NCI-H446 (cell line): ENCODE data around the gene CHKA.

ENCODE experiments used
- DNase-seq, 2 experiments: peaks; one replicate each; lab custom pipeline; 2025; lab: John Stamatoyannopoulos, UW

CHKA gene

DNA sequence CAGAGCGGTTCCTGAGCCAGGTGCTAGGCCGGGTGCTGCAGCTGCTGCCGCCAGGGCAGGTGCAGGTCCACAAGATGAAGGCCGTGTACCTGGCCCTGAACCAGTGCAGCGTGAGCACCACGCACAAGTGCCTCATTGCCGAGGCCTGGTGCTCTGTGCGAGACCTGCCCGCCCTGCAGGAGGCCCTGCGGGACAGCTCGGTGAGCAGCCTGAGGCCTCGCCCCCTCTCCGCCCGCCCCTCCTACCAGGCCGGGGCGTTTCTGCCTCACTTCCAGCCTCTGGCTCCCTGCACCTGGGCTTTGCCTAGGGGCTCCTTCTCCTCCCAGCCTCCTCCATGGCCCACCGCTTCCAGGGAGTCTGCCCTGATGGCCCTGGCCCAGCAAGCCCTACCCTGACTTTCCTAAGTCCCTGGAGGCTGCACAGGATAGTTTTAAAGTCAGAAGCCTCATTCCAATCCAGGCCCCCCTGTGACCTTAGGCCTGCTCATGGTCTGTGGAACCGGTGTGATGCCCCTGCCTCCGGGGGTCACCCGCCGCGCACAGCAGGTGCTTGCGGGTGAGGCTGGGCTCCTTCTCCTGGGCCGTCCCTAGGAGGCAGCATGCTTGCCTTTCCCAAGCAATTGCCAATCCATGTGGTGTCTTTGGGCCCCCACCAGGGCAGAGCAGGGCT is 76.9 kb downstream of the CHKA start:
- DNase-seq, result no peak

DNA sequence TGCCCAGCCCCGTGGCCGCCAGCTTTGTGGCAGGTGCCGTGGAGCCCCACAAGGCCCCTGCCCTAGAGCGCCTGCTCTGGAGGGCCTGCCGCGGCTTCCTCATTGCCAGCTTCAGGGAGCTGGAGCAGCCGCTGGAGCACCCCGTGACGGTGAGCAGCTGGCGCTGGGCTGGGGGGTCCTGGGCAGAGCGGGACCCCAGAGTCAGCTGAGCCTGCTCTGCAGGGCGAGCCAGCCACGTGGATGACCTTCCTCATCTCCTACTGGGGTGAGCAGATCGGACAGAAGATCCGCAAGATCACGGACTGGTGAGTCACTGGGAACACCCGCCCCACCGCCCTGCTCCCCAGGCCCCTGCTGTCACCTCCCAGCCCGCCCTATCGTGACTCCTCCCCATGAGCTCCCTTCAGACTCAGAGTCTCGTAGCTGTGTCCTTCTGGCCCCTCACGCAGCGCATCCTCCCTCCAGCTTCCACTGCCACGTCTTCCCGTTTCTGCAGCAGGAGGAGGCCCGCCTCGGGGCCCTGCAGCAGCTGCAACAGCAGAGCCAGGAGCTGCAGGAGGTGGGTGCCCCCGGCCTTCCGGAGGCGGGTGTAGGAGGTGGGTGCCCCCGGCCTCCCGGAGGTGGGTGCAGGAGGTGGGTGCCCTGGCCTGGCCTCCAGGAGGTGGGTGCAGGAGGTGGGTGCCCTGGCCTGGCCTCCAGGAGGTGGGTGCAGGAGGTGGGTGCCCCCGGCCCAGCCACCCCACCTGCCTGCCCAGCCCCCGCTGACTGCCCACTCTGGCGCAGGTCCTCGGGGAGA is 77.6 kb downstream of the CHKA start:
- no peak for DNase-seq

DNA sequence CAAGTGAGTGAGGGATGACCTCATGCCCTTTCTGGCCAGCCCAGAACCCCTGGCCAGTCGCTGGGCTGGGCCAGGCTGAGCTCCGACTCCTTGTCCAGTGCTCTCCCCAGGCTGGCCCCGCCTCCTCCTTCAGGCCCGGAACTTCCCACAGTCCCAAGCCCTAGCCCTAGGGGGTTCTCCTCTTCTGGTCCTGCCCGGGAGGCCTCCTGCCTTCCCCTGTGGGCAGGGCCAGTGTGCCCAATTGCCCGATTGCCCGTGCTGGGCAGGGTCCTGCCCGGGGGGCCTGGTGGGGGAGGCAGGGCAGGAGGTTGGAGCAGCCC is 78.2 kb downstream of the CHKA start:
- no peak for DNase-seq

DNA sequence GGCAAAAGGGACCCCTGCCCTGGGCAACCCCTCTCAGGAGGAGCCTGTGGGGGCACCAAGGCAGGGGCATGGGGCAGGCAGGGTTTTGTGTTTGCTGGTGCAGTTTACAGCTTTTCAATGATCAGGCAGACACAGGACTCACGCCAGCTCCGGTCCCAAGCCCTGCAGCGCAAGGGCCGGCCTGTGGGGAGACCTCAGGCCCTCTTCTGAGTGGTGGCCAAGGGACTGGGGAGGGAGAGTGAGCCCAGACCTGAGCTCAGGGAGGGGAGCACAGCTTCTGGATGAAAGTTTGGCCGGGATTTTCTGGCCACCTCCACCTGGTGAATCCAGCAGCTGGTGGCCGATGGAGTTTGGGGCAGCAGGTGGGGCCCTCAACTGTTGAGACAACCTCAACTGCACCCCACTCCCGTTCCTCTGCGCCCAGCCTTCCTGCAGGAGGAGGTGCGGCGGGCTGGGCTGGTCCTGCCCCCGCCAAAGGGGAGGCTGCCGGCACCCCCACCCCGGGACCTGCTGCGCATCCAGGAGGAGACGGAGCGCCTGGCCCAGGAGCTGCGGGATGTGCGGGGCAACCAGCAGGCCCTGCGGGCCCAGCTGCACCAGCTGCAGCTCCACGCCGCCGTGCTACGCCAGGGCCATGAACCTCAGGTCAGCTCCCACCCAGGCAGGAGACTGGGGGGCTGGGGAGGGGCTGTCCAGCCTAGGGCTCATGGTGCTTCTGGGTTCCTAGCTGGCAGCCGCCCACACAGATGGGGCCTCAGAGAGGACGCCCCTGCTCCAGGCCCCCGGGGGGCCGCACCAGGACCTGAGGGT is 78.8 kb downstream of the CHKA start:
- DNase-seq, result no peak

DNA sequence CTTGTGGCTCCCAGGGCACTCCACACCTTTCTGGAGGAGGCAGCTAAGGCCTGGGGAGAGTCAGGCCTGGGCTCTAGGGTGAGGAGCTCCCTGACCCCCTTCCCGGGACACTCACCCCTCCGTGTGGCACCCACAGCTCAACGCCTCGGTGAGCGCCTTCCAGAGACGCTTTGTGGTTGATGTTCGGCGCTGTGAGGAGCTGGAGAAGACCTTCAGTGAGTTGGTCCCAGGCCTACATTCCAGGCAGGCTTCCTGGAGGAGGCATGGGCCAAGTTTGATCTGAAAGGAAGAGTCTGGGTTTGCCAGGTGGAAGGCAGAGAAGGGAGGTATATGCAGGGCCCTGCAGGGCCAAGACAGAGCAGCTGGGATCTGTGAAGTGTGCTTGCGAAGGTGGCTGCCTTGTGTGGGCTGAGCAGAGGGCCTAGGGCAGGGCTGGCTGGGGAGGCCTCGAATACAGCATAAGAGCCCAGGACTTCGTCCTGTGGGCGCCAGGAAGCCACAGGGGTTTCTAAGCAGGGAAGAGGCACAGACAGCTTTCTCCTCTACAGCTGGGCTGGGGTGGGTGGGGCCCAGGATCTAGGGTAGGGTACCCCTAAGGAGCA is 79.5 kb downstream of the CHKA start:
- no peak for DNase-seq

DNA sequence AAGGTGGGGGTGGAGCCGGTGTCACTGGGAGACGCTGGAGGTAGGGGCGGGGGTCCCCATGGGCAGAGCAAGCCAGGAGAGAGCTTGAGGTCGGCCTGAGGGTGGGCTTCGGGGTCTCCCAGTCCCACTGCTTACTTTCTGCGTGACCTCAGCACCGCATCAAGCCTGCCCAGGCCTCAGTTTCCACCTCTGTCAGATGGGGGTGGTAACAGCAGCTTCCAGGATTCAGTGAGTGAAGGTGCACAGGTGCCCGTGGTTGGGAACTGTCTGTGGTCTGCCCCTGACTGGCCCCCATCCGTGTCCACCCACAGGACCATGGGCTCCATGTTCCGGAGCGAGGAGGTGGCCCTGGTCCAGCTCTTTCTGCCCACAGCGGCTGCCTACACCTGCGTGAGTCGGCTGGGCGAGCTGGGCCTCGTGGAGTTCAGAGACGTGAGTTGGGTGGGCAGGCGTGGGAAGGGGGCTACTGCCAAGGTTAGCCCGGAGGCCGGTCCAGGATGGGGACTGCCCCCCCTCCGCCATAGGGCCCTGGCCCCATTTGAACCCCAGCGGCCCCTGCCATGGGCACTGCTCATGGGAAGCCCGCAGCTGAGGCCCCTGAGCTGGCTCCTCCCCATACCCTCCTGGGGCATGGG is 80.1 kb downstream of the CHKA start:
- DNase-seq, result no peak

DNA sequence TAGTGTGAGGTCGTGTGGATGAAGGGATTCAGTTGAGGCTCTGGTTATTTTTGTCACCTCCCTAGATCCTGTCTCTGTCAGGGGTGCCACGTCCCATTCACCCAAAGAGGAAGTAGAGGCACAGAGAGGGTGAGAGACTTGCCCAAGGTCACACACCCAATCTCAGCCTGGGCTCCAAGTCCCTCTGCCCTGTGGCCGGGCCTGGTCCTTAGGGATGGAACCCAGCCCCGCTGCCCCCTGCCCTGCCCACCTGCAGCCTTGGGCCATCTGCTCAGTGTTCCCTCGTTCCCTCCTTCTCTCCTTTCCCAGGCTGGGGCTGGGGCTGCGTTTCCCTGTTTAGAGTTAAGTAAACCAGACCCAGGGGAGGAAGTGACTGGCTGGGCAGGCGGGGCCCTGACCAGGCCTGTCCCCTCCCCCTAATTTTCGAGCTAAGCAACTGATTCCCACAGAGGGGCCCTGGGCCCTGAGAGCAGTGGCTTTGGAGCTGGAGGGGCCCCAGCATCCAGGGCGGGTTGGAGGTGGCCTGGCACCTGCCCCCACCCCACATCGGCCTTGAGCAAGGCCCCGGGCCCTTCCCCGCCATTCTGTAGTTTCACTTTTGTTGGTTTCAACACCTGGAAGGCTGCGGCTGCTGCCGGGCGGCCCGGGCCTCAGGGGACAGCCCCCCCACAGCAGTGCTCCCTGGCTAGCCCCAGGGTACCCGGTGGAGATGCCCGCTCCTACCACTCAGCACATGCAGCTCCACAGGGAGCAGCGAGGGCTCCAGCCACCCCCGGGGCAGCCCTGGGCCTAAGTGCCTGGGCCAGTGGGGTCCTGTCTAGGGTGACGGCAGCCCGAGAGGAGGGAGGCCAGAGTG is 80.9 kb downstream of the CHKA start:
- DNase-seq, result no peak

DNA sequence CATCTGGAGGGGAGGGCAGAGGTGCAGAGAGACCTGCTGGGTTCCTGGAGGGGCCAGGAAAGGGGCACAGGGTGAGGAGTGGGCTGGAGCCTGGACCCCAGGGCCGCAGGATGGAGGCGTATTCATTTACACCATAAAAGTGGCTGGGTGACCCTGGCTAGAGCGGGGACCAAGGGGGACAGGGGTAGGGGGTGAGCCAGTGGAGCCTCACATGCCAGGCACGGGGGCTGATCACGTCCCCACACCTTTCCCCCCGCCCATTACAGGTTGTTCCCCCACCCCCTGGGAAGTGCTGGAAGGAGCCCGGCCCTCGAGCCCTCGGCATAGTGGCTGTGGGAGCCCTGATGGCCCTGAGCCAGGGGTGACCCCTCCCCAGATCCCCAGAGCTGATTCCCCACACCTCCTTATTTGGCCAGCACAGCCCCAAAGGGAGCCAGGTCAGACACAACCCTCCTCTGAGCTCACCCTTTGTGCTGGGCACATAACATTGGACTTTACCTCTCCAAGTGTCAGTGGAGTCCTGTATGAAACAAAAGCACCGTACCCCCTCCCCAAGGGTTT is 81.6 kb downstream of the CHKA start:
- no peak for DNase-seq

DNA sequence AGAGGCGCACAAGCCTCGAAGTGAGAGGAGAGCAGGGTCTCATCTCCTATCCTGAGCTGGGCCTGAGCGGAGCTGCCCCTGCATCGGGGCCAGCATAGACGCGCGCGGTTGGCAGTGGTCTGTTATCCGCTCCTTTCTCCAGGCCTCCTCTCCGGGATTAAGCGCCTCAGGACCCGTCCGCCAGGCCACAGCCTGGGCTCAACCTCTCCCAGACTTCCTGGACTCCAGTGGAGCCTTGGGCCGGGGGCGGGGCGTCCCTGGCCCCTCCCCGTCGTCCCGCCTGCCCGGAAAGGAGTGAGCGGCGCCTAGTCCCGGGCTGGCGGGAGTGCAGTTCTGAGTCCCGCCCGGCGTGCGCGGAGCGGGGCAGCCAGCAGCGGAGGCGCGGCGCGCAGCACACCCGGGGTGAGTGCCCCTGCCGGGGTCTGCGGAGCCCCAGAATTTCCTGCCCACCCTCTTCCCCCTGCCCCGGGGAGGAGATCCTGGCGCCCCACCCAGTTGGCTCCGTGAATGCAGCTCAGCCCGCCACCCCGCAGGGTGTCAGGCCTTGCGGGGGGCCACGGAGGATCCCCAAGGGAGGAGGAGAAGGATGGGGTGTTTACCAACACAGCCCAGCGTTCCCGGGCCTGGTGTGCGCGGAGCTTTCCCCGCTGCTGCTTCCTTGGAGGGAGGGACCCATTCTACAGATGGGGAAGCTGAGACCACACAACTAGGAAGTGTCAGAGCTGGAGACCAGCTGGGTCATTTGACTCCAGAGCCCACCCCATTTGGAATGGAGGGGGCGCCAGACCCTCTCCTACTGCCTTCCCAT is 82.3 kb downstream of the CHKA start, which contains the start of gene TCIRG1:
TSS of gene TCIRG1 (plus strand) at position 308 of the 808 bp plus-strand sequence. CDS start 2,247 bp downstream, outside the sequence.
- no peak for DNase-seq

DNA sequence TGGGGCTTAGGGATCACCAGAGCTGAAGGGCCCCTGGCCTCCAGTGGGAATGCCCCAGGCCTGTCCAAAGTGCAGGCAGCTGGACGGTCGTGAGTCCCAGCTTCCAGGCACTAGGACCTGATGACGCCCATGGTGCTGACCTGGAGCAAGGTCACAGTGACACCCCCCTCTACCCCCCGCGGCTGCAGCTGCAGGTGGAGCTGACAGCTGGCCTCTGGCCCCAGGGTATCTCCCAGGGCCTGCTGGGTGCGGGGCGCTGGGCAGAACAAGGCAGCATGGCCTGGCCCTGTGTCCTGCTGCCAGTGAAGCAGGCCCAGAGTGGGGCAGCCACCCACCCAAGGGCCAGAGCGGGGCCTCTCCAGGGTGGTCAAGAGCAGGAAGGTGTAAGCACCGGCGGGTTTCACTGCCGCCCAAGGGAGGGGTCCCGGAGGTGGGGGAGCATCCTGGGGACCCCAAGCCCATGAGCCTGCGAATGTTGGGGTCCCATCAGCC is 82.9 kb downstream of the CHKA start:
- no peak for DNase-seq

DNA sequence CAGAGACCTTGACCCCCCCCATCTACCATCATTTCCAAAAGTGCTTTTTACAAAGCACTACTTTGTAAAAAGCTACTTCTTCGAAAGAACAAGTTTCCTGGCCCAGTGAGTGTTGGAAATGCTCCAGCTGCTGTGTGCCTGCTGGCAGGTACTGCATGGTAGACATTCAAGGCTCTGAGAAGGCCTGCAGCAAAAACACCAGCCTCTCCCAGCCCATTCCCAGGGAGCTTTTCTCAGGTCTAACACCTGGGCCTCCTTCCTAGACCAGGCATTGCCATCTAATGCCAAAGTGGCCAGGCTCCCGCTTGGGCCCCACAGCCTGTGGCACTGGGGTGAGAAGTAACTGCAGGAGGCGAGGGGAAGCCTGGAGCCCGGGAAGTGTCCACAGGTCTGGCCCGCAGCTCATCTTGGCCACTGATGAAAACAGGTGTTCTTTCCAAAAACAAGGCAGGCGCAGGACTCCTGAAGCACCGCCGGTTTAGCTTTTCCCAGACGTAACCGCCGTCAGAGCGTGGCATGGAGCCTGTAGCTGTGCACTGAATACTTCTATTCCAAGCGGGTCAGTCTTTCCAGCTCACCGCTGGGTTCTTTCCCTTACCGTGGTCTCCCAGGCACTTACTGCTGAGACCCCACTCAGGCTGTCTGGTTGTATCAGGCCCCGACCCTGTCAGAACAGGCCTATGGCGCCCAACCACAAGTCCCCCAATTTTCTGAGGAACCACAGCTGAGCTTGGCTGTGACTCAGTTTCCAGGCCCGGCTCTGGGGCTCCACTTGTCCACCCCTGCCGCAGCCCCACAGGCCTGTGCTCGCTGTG is 83.6 kb downstream of the CHKA start:
- DNase-seq, result no peak

DNA sequence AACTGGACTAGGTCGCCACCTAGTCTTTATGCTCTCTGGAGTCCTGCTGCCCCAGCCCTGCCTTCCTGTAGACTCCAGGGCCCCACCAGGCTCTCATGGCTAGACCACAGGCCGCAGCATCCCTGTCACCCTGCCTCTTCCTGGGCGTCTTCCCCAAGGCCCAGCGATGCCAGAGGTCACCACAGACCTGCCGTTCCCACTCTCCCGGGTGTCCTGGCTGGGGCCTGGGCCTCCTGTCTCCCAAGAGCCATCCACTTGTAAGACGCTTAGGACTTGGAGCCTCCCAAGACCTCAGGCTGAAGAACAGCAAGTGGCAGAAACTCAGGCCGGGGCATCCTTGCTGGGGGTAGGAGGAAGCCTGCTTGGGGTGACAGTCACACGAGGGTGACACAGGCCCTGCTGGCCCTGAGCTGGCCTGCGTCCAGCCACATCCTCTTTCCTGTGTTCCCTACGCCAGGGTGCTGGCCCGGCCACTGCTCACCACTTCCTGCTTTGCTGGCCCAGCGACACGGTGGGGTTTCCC is 84.4 kb downstream of the CHKA start:
- no peak for DNase-seq

DNA sequence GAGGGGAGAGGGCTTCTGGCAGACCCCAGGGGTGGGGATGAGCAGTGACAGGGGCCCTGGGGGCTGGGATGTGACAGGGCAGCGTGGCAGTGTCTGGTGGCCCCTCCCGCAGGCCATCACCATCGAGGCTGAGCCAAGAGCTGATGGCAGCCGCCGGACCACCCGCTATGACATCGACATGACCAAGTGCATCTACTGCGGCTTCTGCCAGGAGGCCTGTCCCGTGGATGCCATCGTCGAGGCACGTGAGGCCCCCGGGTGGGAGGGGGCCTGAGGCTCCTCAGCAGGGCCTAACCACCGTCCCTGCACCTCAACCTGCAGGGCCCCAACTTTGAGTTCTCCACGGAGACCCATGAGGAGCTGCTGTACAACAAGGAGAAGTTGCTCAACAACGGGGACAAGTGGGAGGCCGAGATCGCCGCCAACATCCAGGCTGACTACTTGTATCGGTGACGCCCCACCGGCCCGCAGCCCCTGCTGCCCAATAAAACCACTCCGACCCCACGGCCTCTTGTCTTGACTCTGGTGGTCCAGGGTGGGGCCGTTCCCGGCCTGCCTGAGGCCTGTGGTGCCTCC is 85.0 kb downstream of the CHKA start:
- DNase-seq, result no peak

DNA sequence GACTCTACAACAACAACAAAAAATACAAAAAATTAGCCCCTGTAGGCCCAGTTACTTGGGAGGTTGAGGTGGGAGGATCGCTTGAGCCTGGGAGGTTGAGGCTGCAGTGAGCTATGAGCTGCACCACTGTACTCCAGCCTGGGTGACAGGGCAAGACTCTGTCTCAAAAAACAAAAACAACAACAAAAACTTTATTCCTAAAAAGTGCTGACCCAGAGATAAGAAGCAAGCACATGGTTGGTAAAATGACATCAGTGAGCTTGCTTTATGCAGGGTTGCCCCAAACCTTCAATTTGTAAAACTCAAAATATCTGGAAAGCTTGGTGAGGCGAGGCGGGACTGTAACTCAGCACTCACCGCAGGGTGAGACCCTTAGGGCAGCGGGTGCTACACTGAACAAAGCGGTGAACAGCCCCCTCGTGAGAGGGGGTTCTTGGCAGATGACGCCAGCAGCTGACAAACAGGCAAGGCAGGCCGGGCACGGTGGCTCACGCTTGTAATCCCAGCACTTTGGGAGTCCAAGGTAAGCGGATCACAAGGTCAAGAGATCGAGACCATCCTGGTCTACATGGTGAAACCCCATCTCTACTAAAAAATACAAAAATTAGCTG is 85.8 kb downstream of the CHKA start:
- no peak for DNase-seq

DNA sequence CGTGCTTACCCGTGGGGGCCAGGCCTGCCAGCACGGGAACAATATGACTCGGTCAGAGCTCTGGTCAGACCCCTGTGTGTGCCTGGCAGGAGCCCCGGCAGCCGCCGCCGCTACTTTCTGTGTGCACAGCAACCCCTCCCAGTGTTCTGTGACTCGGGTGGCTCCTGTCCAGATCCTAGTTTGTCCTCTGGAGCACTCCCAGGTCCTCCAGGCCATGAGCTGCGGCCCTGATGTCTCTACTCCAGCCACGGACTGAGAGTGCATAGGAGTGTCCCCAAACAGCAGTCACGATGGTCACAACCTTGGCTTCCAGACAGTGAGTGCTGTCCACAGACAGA is 87.5 kb downstream of the CHKA start:
- no peak for DNase-seq

DNA sequence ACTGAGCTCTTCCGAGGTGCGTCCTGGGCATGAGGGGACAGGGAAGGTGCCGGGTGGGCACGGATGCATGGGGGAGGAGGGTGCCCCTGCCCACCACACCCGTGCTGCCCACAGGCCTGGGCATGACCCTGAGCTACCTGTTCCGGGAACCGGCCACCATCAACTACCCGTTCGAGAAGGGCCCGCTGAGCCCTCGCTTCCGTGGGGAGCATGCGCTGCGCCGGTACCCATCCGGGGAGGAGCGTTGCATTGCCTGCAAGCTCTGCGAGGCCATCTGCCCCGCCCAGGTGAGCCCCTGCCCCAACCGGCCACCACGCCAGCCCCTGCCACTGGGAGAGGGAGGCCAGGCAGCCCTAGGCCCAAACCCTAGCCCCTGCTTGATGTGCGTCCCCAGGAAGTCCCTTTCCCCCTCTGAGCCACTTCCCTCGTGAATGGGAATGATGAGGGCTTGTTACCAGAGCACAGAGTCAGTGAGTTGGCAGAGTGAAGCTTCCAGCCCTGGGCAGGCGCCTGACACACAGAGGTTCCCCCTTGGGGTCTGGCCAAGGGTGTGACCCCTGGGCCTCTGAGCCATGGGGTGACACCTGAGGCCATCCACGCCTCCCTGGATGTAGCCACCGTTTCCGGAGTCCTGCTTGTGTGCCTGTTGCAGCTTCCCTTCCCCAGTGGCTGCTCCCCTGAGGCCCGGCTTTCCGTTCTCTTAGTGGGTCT is 88.0 kb downstream of the CHKA start:
- DNase-seq, result no peak

DNA sequence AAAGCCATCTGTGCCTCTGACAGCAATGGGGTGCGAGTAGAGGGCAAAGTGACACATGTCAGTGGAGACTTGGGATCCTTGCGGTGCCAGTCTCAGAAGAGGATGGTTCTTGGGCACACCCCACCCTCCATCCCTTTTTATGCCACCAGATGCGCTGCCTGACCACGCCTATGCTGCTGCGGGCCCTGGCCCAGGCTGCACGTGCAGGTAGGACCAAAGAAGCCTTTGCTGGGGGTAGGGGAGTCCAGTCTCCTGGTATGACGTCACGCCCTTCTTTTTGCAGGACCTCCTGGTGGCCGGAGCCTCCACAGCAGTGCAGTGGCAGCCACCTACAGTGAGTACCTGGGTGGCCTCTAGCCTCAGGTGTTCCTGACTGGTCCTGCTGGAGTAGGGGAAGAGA is 89.2 kb downstream of the CHKA start:
- no peak for DNase-seq
